K562 (cell line): Measurements from ENCODE around the gene TTC39C.

Source experiments
- FOXJ3 ChIP-seq: sonication (generic); formaldehyde crosslinking; IDR thresholded peaks from 2 replicates; pipeline ENCODE4 v1.4.0; 2020; ENCODE audit warnings: mild to moderate bottlenecking, missing genetic modification reagents
- MAFF ChIP-seq: IDR thresholded peaks from 2 replicates; pipeline ENCODE4 v1.6.1; 2012; ENCODE audit warnings: low read length, improper control_type of control experiment
- MAFG ChIP-seq: fragments of 450-650 bp; conservative IDR thresholded peaks from 2 replicates; pipeline ENCODE4 v1.6.1; 2016; ENCODE audit warnings: missing genetic modification characterization, missing compliant biosample characterization
- MTA1 ChIP-seq: fragments of 450-650 bp; IDR thresholded peaks from 2 replicates; pipeline ENCODE4 v1.6.1; 2017; ENCODE audit warnings: borderline replicate concordance
- PHF8 ChIP-seq: fragments of 200-600 bp; sonication (generic); IDR thresholded peaks from 2 replicates; pipeline ENCODE4 v1.6.1; 2012; ENCODE audit warnings: mixed run types, mild to moderate bottlenecking, inconsistent platforms, low read length, moderate library complexity, borderline replicate concordance
- TF ChIP-seq, protein P1 (sequence below): fragments of 450-650 bp; conservative IDR thresholded peaks from 2 replicates; pipeline ENCODE4 v1.6.1; 2016; ENCODE audit warnings: missing genetic modification characterization, low read depth, mild to moderate bottlenecking, missing compliant biosample characterization, moderate library complexity
- TF ChIP-seq, protein P2 (sequence below): fragments of 450-650 bp; formaldehyde crosslinking; IDR thresholded peaks from 2 replicates; pipeline ENCODE4 v1.4.0; 2022; ENCODE audit warnings: mild to moderate bottlenecking, moderate library complexity
- TF ChIP-seq, protein P3 (sequence below), 3 experiments: IDR thresholded peaks in 2 of 3; conservative IDR thresholded peaks in 1 of 3; 2 replicates each; pipeline ENCODE4 v1.5.1; 2011 to 2012; ENCODE audit warnings: low read length in 3 of 3, mild to moderate bottlenecking in 3 of 3, control low read depth in 2 of 3, improper control_type of control experiment in 1 of 3, inconsistent platforms in 1 of 3, low read depth in 1 of 3, mixed read lengths in 1 of 3, moderate library complexity in 1 of 3; ENCODE audit not compliant: insufficient read depth in 2 of 3

DNA sequence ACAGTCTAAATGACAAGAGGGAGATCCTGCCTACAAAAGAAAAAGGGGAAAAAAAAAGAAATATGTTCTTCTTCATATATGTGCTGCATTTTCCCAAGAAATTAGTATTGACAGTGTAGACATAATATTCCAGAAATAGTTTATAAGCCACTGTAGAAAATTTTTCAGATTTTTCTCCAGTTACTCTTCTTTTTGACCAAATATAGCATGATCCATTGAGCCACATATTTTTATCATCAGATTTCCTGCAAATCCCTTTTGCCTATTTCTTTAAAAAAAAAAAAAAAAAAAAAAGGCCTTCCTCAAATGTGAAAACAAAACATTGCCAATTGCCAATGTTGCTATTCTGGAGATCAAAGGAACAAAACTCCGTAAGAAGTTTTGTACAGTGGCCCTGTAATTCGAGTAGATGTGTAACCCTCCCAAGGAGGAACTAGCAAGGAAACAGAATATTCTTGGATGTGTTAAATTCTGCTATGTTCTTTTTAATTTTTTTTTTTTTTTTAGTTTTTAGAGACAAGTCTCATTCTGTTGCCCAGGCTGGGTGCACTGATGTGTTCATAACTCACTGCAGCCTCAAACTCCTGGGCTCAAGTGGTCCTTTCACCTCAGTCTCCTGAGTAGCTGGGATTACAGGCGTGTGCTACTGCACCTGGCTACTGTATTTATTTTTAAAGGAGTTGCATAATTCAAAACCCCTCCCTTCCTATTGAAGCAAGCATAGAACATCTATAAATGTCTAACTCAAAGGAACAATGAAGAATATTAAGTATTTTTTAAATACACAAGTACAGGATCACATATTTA is 111.8 kb downstream of the TTC39C start:
- TF ChIP-seq, protein P1, sequence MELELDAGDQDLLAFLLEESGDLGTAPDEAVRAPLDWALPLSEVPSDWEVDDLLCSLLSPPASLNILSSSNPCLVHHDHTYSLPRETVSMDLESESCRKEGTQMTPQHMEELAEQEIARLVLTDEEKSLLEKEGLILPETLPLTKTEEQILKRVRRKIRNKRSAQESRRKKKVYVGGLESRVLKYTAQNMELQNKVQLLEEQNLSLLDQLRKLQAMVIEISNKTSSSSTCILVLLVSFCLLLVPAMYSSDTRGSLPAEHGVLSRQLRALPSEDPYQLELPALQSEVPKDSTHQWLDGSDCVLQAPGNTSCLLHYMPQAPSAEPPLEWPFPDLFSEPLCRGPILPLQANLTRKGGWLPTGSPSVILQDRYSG = no peak
- TF ChIP-seq, protein P2, sequence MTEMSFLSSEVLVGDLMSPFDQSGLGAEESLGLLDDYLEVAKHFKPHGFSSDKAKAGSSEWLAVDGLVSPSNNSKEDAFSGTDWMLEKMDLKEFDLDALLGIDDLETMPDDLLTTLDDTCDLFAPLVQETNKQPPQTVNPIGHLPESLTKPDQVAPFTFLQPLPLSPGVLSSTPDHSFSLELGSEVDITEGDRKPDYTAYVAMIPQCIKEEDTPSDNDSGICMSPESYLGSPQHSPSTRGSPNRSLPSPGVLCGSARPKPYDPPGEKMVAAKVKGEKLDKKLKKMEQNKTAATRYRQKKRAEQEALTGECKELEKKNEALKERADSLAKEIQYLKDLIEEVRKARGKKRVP (CRISPR knock-in tag) = no peak
- TF ChIP-seq MAFG (tag) (no peak), FOXJ3 (CRISPR knock-in tag) (no peak), MAFF (no peak), PHF8 (no peak), MTA1 (no peak)
- TF ChIP-seq, protein P3, sequence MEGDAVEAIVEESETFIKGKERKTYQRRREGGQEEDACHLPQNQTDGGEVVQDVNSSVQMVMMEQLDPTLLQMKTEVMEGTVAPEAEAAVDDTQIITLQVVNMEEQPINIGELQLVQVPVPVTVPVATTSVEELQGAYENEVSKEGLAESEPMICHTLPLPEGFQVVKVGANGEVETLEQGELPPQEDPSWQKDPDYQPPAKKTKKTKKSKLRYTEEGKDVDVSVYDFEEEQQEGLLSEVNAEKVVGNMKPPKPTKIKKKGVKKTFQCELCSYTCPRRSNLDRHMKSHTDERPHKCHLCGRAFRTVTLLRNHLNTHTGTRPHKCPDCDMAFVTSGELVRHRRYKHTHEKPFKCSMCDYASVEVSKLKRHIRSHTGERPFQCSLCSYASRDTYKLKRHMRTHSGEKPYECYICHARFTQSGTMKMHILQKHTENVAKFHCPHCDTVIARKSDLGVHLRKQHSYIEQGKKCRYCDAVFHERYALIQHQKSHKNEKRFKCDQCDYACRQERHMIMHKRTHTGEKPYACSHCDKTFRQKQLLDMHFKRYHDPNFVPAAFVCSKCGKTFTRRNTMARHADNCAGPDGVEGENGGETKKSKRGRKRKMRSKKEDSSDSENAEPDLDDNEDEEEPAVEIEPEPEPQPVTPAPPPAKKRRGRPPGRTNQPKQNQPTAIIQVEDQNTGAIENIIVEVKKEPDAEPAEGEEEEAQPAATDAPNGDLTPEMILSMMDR (IDR thresholded peaks at IDR 0.05 in 2 of 3, conservative IDR thresholded peaks at IDR 0.05 in 1 of 3; ENCODE audit: insufficient read depth in 2 of 3, low read depth in 1 of 3, low read length in 3 of 3) = no peak
